GM12878 (cell line): ENCODE data around the gene TADA3. TPM values are rescaled to one million over a fixed set of nuclear protein-coding genes. Genes with fewer than 3 reads are reported as not detected.

ENCODE experiments used
- CBFB ChIP-seq: IDR thresholded peaks from 2 replicates; pipeline ENCODE4 v1.6.1; 2016; ENCODE audit warnings: antibody characterized with exemption, low read depth
- LARP7 ChIP-seq: fragments of 450-650 bp; IDR thresholded peaks from 2 replicates; pipeline ENCODE4 v1.6.1; 2017; ENCODE audit warnings: mild to moderate bottlenecking
- NFYB ChIP-seq: IDR thresholded peaks from 2 replicates; pipeline ENCODE4 v1.6.1; 2011; ENCODE audit warnings: low read depth, mild to moderate bottlenecking, low read length, improper control_type of control experiment, moderate library complexity; ENCODE audit not compliant: insufficient read depth
- PML ChIP-seq: IDR thresholded peaks from 2 replicates; pipeline ENCODE4 v1.6.1; 2012; ENCODE audit warnings: low read length, inconsistent platforms
- POLR2AphosphoS5 ChIP-seq: IDR thresholded peaks from 2 replicates; pipeline ENCODE4 v1.6.1; 2011; ENCODE audit warnings: mild to moderate bottlenecking, low read length, inconsistent platforms
- SMAD5 ChIP-seq: IDR thresholded peaks from 2 replicates; pipeline ENCODE4 v1.6.1; 2016; ENCODE audit warnings: antibody characterized with exemption, low read depth
- SPI1 ChIP-seq: IDR thresholded peaks from 2 replicates; pipeline ENCODE4 v1.6.1; 2011; ENCODE audit warnings: low read depth, mild to moderate bottlenecking, low read length, moderate library complexity, borderline replicate concordance; ENCODE audit not compliant: insufficient read depth
- YY1 ChIP-seq: IDR thresholded peaks from 2 replicates; pipeline ENCODE4 v1.6.1; 2011; ENCODE audit warnings: low read depth, mild to moderate bottlenecking, low read length
- ZZZ3 ChIP-seq: IDR thresholded peaks from 2 replicates; pipeline ENCODE4 v1.6.1; 2011; ENCODE audit warnings: low read depth; ENCODE audit not compliant: control insufficient read depth, insufficient read length
- polyA plus RNA-seq, 11 experiments: library from polyadenylated mRNA; depleted of rRNA in 4 of 11; unstranded in 6 of 11; stranded (reverse) in 5 of 11; fragments of >200 nt; fragmentation: Nextera tagmentation in 4 of 11; fragmentation: Illumina TruSeq in 1 of 11; extraction: Ambion mirVana in 4 of 11; extraction: Trizol in 1 of 11; gene quantifications; 1 replicate in 1 of 11; 2 replicates in 10 of 11; pipeline versions ENCODE4 v1.2.1 to v1.2.3, GENCODE V29; 2011 to 2016; ENCODE audit warnings: inconsistent platforms in 2 of 11, missing spikeins in 2 of 11, low read depth in 1 of 11
- total RNA-seq, 4 experiments: library from RNA; depleted of rRNA in 3 of 4; stranded (reverse); fragments of >200 nt in 3 of 4; fragmentation: Illumina TruSeq in 1 of 4; extraction: Trizol in 1 of 4; gene quantifications; 2 replicates each; pipeline versions ENCODE4 v1.2.1 to v1.2.3, GENCODE V29; 2013 to 2021
- TF ChIP-seq, protein P1 (sequence below): fragments of 450-650 bp; formaldehyde crosslinking; IDR thresholded peaks from 2 replicates; pipeline ENCODE4 v1.4.0; 2020; ENCODE audit warnings: mild to moderate bottlenecking, moderate library complexity
- TF ChIP-seq, protein P2 (sequence below): fragments of 450-650 bp; conservative IDR thresholded peaks from 2 replicates; pipeline ENCODE4 v1.6.1; 2017; ENCODE audit warnings: mild to moderate bottlenecking, moderate library complexity

TADA3 gene
- total and polyA plus RNA-seq, 10 of the 15 experiments (the other 5 are each of a cell fraction or from before 2014, with no cell fraction given), result 2.6 to 71.2 (median 51.0) TPM

DNA sequence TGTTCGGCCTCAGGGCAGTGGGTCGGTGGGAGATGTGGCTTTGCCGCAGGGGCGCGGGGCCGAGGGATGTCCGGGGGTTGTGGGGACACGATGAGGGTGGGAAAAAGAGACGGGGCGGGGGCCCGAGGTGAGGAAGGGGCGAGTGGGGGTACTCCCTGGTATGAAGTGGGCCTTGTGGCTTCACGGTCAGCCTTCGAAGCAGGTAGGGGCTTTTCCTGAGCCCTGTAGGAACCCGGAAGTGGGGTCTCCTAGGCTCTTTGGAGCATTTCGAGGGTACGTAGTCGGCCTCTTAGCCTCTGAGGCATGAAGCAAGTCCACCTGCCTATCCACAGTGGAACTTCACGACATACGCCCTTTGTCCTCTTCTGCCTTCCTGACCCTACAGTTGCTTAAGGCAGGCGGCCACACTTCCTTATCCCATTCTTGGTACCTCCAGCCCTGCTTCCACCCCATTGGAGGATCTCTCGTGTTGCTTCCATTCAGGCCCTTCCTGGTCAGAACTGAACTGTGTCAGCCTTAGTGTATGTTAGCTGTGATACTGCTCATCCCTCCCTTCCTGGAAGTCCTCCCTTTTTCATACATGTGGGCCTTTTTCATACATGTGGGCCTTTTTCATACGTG, 998 bp upstream of the TADA3 start (continued):
- TF ChIP-seq, protein P1, sequence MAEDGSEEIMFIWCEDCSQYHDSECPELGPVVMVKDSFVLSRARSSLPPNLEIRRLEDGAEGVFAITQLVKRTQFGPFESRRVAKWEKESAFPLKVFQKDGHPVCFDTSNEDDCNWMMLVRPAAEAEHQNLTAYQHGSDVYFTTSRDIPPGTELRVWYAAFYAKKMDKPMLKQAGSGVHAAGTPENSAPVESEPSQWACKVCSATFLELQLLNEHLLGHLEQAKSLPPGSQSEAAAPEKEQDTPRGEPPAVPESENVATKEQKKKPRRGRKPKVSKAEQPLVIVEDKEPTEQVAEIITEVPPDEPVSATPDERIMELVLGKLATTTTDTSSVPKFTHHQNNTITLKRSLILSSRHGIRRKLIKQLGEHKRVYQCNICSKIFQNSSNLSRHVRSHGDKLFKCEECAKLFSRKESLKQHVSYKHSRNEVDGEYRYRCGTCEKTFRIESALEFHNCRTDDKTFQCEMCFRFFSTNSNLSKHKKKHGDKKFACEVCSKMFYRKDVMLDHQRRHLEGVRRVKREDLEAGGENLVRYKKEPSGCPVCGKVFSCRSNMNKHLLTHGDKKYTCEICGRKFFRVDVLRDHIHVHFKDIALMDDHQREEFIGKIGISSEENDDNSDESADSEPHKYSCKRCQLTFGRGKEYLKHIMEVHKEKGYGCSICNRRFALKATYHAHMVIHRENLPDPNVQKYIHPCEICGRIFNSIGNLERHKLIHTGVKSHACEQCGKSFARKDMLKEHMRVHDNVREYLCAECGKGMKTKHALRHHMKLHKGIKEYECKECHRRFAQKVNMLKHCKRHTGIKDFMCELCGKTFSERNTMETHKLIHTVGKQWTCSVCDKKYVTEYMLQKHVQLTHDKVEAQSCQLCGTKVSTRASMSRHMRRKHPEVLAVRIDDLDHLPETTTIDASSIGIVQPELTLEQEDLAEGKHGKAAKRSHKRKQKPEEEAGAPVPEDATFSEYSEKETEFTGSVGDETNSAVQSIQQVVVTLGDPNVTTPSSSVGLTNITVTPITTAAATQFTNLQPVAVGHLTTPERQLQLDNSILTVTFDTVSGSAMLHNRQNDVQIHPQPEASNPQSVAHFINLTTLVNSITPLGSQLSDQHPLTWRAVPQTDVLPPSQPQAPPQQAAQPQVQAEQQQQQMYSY, result 0 out of 2 replicates have a peak, but pooled peaks have one; percentile 0
- 0 out of 2 replicates have a peak, but pooled peaks have one; percentile 8 for TF ChIP-seq YY1
- TF ChIP-seq, protein P2, sequence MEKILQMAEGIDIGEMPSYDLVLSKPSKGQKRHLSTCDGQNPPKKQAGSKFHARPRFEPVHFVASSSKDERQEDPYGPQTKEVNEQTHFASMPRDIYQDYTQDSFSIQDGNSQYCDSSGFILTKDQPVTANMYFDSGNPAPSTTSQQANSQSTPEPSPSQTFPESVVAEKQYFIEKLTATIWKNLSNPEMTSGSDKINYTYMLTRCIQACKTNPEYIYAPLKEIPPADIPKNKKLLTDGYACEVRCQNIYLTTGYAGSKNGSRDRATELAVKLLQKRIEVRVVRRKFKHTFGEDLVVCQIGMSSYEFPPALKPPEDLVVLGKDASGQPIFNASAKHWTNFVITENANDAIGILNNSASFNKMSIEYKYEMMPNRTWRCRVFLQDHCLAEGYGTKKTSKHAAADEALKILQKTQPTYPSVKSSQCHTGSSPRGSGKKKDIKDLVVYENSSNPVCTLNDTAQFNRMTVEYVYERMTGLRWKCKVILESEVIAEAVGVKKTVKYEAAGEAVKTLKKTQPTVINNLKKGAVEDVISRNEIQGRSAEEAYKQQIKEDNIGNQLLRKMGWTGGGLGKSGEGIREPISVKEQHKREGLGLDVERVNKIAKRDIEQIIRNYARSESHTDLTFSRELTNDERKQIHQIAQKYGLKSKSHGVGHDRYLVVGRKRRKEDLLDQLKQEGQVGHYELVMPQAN, result 0 out of 2 replicates have a peak, but pooled peaks have one; percentile 64
- no peak for TF ChIP-seq ZZZ3
- TF ChIP-seq CBFB, result no peak; the same call in 1 of the 2 replicates
- peak; percentile 12; the same call in 1 of the 2 replicates for TF ChIP-seq SMAD5
- no peak; the same call in 1 of the 2 replicates for TF ChIP-seq LARP7
- TF ChIP-seq PML, result 0 out of 2 replicates have a peak, but pooled peaks have one; percentile 8
- 0 out of 2 replicates have a peak, but pooled peaks have one; percentile 41 for TF ChIP-seq NFYB
- peak; percentile 46; the same call in 1 of the 2 replicates for TF ChIP-seq SPI1
- TF ChIP-seq POLR2AphosphoS5, result peak; percentile 92
